Stomach (tissue), 4 donors: ENCODE results near the gene IL1RL2.

ENCODE experiments used
- CTCF ChIP-seq, 7 experiments: fragments of 450-650 bp in 4 of 7; fragments of 200-600 bp in 3 of 7; sonication (generic) in 3 of 7; IDR thresholded peaks; one replicate each; pipeline ENCODE4 v1.5.1; 2016 to 2019; ENCODE audit warnings: antibody characterized with exemption in 7 of 7, control low read depth in 2 of 7, mild to moderate bottlenecking in 1 of 7
- EP300 ChIP-seq: sonication (generic); formaldehyde crosslinking; IDR thresholded peaks from one replicate; pipeline ENCODE4 v1.6.1; 2017; ENCODE audit warnings: antibody characterized with exemption
- POLR2A ChIP-seq, 4 donors: fragments of 450-650 bp; IDR thresholded peaks; one replicate each; pipeline ENCODE4 v1.6.1; 2016; ENCODE audit warnings: antibody characterized with exemption in 4 of 4, control low read depth in 2 of 4, mild to moderate bottlenecking in 1 of 4, moderate library complexity in 1 of 4
- POLR2AphosphoS5 ChIP-seq, 3 donors: sonication (generic); formaldehyde crosslinking; IDR thresholded peaks; one replicate each; pipeline ENCODE4 v1.6.1; 2016; ENCODE audit warnings: antibody characterized with exemption in 3 of 3

- TF ChIP-seq POLR2A (IDR thresholded peaks at IDR 0.05) (no peak), CTCF (IDR thresholded peaks at IDR 0.05) (no peak), POLR2AphosphoS5 (IDR thresholded peaks at IDR 0.05) (no peak), EP300 (no peak)
Observed at GRCh38 chr2:102145107-102145506, 41.7 kb upstream of the IL1RL2 start.
